Ovary (tissue), 9 donors: Measurements from ENCODE around the gene SSTR5. TPM values are rescaled to one million over a fixed set of nuclear protein-coding genes. Genes with fewer than 3 reads are reported as not detected.

Experiments used
- DNase-seq, 5 donors: peaks; one replicate each; pipeline ENCODE4 v3.0.0-alpha.2; 2019 to 2020
- H3K27ac ChIP-seq, 2 donors: fragments of 200-600 bp; one replicate each; pipeline versions ENCODE4 v1.5.1 to v1.8.0; 2019 to 2022
- H3K27me3 ChIP-seq: fragments of 200-600 bp; one replicate; pipeline ENCODE4 v1.8.0; 2022
- H3K36me3 ChIP-seq: fragments of 200-600 bp; sonication (generic); one replicate; pipeline ENCODE4 v1.5.1; 2019
- H3K4me1 ChIP-seq: one replicate; pipeline ENCODE4 v1.8.1; 2013; ENCODE audit warnings: mild to moderate bottlenecking, moderate library complexity; ENCODE audit not compliant: insufficient read depth
- H3K4me3 ChIP-seq: fragments of 200-600 bp; sonication (generic); one replicate; pipeline ENCODE4 v1.5.1; 2017
- H3K9me3 ChIP-seq, 2 donors: fragments of 200-600 bp in 1 of 2; sonication (generic) in 1 of 2; one replicate each; pipeline versions ENCODE4 v1.5.1 to v1.8.1; 2013 to 2019; ENCODE audit warnings: mild to moderate bottlenecking in 1 of 2, moderate library complexity in 1 of 2
- CTCF ChIP-seq, 3 donors: fragments of 450-650 bp in 2 of 3; fragments of 200-600 bp in 1 of 3; IDR thresholded peaks; one replicate each; pipeline versions ENCODE4 v1.5.1 to v1.8.0; 2016 to 2022; ENCODE audit warnings: antibody characterized with exemption in 3 of 3, mild to moderate bottlenecking in 1 of 3
- EP300 ChIP-seq: sonication (generic); formaldehyde crosslinking; IDR thresholded peaks from one replicate; pipeline ENCODE4 v1.6.1; 2017; ENCODE audit warnings: antibody characterized with exemption
- POLR2A ChIP-seq: fragments of 450-650 bp; IDR thresholded peaks from one replicate; pipeline ENCODE4 v1.6.1; 2017; ENCODE audit warnings: antibody characterized with exemption, mild to moderate bottlenecking, moderate library complexity
- WGBS, 3 donors: extraction: QIAGEN DNeasy Blood & Tissue Kit in 1 of 3; methylation state at CpG; one replicate each; pipeline versions ENCODE4 v1.1.5 to v1.1.7; 2013 to 2017; 5-methylcytosine and 5-hydroxymethylcytosine counted together
- intact Hi-C, 4 donors: fragments of 100-400 bp; cut with DNase I; formaldehyde crosslinking; loops; one replicate each; pipeline versions ENCODE4 v1.11.0 to v1.15.1; 2022 to 2023
- polyA plus RNA-seq, 2 donors: library from polyadenylated mRNA; stranded (reverse); fragments of 200-250 nt in 1 of 2; fragments of 350-450 nt in 1 of 2; fragmentation: Illumina TruSeq in 1 of 2; extraction: RNeasy Lipid Tissue Mini Kit (QIAGEN cat#74804) in 1 of 2; gene quantifications; one replicate each; pipeline ENCODE4 v1.2.3, GENCODE V29; 2013 to 2014
- total RNA-seq, 7 donors: library from RNA; depleted of rRNA in 2 of 7; stranded (reverse); fragments of >200 nt in 2 of 7; fragmentation: NEBNext Ultra II Directional in 3 of 7; extraction: Animal tissue kit (Norgen Biotek cat#: 25700) in 3 of 7; gene quantifications; one replicate each; pipeline versions ENCODE4 v1.1.0 to v1.2.4, GENCODE V29; 2016 to 2023
- donor health status: DM: no; HTN: no; CAD: no; lungs with moderate emphysema.
- donor health status: DM: no; HTN: no; CAD: no.
- donor health status: Bipolar disorder and iron deficiency.
- donor health status: DM: yes; HTN: yes; CAD: no.
- donor health status: DM: no; HTN: no; CAD: no.
- donor health status: DM: yes; HTN: yes; CAD: no.

The SSTR5 gene
- total and polyA plus RNA-seq, 9 donors: not detected

GRCh38 chr16:1106659-1107058 lies 34.1 kb downstream of the SSTR5 start:
- H3K27me3 ChIP-seq: no peaks in the 10 kb centered on the region

GRCh38 chr16:1107141-1107540 lies 34.6 kb downstream of the SSTR5 start:
- 62 to 69% (median 66%) methylated on average over 17 to 22 of the region's 22 CpGs for WGBS, 3 donors
- no peak for TF ChIP-seq POLR2A
- no peak for TF ChIP-seq EP300
- no peak for TF ChIP-seq CTCF (IDR thresholded peaks at IDR 0.05)
- Histone ChIP-seq H3K4me3 (no peak overlapping the region), H3K27ac (no peak overlapping the region), H3K9me3 (no peaks in the 10 kb centered on the region), H3K36me3 (no peaks in the 10 kb centered on the region), H3K27me3 (no peaks in the 10 kb centered on the region), H3K4me1 (peaks cover 12% of the 10 kb centered on the region)
- intact Hi-C loops: loop anchor here in 3 of 4 donors (2.0 kb wide), 3 partner anchors 82 to 88 kb away; no protein-coding TSS in a partner anchor
- DNase-seq: no peak

More at GRCh38 chr16:1106659-1107058, 34.1 kb downstream of the SSTR5 start:
- TF ChIP-seq CTCF (IDR thresholded peaks at IDR 0.05): no peak
- TF ChIP-seq POLR2A: no peak
- TF ChIP-seq EP300: no peak
- intact Hi-C loops: loop anchor here (1.0 to 2.0 kb wide), 4 partner anchors 82 to 88 kb away; no protein-coding TSS in a partner anchor
- Histone ChIP-seq H3K36me3 (no peaks in the 10 kb centered on the region), H3K27ac (no peak overlapping the region), H3K4me3 (no peak overlapping the region), H3K9me3 (no peaks in the 10 kb centered on the region), H3K4me1 (peaks cover 12% of the 10 kb centered on the region)
- peak in 3 of 5 donors; percentile 50 to 61 (median 58) for DNase-seq
- 54 to 66% (median 66%) methylated on average over 8 to 16 of the region's 16 CpGs for WGBS, 3 donors

GRCh38 chr16:1107731-1108130 lies 35.2 kb downstream of the SSTR5 start:
- intact Hi-C loops: loop anchor here in 3 of 4 donors (2.0 kb wide), 3 partner anchors 81 to 87 kb away; no protein-coding TSS in a partner anchor
- 66 to 72% (median 72%) methylated on average over 11 to 12 of the region's 12 CpGs for WGBS, 3 donors
- no peak overlapping the region for H3K4me3 ChIP-seq
- H3K9me3 ChIP-seq: no peaks in the 10 kb centered on the region
- peaks cover 12% of the 10 kb centered on the region for H3K4me1 ChIP-seq
- DNase-seq: no peak
- H3K27ac ChIP-seq: no peak overlapping the region
- H3K27me3 ChIP-seq: no peaks in the 10 kb centered on the region
- TF ChIP-seq POLR2A (no peak), EP300 (no peak), CTCF (IDR thresholded peaks at IDR 0.05) (no peak)
- no peaks in the 10 kb centered on the region for H3K36me3 ChIP-seq

- DNase-seq: peak; percentile 70 to 90 (median 87)
- H3K27ac ChIP-seq: no peak overlapping the region
- H3K27me3 ChIP-seq: no peaks in the 10 kb centered on the region
- no peak overlapping the region for H3K4me3 ChIP-seq
- no peaks in the 10 kb centered on the region for H3K36me3 ChIP-seq
- no peaks in the 10 kb centered on the region for H3K9me3 ChIP-seq
- H3K4me1 ChIP-seq: peaks cover 9% of the 10 kb centered on the region
- no peak for TF ChIP-seq POLR2A
- TF ChIP-seq CTCF (IDR thresholded peaks at IDR 0.05): no peak
- TF ChIP-seq EP300: no peak
- intact Hi-C loops: no loop called here
- 15 to 24% (median 19%) methylated on average over 39 to 42 of the region's 42 CpGs for WGBS, 3 donors
Observed at GRCh38 chr16:1108299-1109252, 36.0 kb downstream of the SSTR5 start.
